GM18870 (cell line): ENCODE measurements around the gene AFAP1.

Source experiments
- ATAC-seq: cut with Tn5 transposase; IDR thresholded peaks from one replicate; pipeline ENCODE4 v1.9.1; 2021; ENCODE audit warnings: moderate library complexity; ENCODE audit not compliant: unreplicated experiment

The AFAP1 gene

GRCh38 chr4:7899184-7899869 is 40.3 kb downstream of the AFAP1 start:
- no peak for ATAC-seq

DNA sequence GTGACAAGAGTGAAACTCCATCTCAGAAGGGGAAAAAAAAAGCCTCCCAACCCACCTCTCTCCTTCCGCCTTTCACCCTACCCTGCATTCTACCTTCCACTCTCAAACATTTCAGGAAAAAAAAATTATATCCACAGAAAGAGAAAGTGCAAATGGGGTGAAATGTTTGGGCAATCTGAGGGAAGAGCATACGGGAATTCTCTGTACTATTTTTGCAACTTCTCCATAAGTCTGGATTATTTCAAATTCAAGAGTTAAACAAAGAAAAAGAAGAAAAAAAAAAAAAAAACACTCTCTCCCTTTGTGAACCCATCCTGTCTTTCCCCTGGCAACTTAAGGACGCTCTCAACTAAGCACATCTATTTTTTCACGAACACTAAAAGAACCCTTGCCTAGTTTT is 41.3 kb downstream of the AFAP1 start:
- no peak for ATAC-seq

DNA sequence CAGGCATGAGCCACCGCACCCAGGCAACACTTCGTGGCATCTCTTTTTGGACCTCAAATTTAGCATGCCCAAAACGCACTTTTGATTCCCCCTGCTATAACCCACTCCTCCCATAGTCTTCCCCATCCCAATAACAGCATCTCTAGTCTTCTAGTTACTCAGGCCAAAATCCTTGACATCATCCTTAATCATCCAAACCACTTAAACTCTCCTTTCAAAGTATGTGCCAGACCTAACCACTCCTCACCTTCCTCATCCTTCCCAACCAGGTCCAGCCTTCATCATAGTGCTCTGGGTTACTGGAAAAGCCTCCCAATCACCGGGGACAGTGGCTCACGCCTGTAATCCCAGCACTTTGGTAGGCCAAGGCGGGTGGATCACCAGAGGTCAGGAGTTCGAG is 41.9 kb downstream of the AFAP1 start:
- no peak for ATAC-seq

DNA sequence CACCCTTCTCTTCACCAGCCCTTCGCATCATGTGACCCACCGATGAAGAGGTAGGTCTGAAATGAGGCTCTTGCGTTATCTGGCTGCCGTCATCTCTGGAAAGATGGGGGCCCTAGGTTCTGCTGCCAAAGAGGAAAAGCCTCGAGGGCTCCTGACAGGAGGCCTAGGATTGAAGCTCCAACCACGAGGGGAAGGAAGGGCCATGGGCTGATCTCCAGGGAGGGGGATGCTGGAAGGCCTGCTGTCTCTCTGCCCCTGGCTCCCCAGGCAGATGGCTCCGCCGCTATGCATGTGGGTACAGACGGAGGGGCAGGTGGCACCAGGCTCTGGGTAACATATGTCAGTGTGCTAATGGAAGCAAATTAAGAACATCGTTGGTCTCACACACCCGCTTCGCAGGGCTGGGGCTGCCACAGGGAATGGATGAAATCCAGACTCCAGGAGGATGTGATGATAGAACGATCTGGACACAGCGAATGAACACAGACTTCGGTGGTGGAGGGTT is 44.9 kb downstream of the AFAP1 start:
- ATAC-seq: no peak

DNA sequence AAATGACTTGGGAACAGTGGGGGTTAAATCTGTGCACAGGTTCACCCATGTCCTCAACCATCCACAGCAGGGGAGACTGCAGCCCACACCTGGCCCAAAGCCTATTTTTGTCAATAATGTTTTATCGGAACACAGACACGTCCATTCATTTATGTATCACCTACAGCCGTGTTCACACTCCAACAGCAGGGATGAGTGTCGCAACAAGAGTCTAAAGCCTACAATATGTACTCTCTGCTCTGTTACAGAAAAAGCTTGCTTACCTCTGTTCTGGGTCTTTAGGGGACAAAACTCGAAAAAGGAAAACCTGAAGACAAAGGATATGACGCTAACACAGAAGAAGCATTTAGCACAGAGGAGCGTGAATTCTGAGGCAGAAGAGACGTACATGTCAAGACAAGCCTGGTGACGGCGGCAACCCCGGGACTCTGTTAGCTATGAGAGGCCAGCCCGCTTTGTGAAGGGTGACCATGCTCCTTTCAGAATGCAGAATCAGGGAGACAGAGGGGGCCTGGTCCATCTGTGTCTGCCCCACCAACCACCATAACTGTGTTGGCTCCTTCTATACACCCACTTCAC is 45.5 kb downstream of the AFAP1 start:
- no peak for ATAC-seq

- ATAC-seq: no peak
Measured at GRCh38 chr4:7893539-7893938, 46.1 kb downstream of the AFAP1 start.

DNA sequence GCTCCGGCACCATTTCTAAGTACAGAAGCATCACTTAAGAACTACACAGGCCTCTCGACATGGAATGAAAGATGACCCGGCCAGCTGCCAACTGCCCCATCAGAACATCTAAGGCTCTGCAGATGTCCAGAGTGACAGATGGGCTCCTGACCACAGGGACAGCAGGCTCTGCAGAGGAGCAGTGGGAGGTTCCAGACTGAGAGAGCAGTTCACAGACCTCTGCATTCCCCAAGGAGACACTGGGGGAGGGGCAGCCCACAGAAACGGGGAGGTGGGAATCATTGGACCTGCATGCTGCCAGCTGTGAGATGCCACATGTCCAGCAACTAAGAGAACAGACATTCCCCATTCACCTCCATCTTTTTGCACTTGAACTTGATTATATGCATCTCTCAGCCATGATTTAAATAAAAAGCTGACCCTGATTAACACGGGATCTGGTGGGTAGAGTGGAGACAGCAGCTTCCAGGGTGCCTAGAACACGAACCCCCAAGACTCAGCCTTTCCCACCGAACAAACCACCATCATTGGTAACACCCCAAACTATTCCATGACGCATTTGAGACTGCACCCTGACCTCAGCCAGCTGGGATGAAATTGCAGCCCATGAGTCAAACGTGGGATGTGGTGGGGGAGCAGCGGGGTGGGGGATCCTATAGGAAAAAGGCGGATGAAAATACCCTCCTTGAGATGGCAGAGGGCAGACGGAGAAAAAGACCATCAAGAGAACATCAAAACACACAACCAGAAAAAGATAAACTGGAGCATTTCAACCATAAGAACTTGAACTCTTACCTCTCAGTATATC is 47.2 kb downstream of the AFAP1 start:
- no peak for ATAC-seq

GRCh38 chr4:7890635-7891393 is 48.8 kb downstream of the AFAP1 start:
- ATAC-seq: no peak

- ATAC-seq: no peak
Measured at GRCh38 chr4:7887436-7887835, 52.2 kb downstream of the AFAP1 start.

DNA sequence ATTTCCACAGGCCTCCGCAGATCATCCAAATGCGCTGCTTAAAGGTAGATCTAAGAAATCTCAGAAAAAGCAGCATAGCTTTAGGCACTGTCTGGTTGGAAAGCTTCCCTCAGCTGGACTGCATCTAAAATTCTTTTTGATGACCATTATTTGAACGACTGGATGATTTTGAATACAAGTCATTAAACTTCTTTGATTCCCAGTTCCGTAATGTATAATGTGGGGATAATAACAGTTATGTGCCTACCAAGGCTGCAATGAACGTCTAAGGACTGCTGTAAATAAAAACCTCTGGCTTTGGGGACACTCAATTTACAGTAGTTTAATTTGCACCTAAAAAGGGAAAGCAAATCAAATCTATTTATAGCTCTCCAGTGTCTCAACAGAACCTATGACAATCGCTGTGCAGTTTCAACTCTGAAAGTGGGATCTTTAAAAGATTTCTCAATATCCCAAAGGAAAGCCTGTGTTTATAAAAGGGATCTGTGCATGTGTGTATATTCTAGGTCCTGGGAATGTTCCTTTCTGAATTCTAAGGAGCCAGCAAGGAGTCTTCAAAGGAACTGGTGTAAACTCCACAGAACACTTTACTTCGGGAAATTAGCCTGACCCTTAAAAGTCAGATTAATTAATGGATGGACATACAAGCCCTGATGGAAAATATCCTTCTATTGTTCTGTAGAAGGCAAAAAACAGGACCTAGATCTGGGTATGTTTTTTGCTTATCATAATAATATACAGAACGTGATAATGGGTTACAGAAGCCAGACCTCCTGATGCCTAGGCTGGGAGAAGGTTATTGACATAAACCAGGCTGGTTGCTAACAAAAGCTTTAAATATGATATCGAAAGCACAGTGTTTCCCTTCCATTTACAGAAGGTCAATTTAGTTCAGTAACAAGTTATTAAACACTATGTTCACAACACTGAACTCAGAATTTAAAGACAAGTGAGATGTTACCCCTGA is 53.4 kb downstream of the AFAP1 start:
- ATAC-seq: no peak

DNA sequence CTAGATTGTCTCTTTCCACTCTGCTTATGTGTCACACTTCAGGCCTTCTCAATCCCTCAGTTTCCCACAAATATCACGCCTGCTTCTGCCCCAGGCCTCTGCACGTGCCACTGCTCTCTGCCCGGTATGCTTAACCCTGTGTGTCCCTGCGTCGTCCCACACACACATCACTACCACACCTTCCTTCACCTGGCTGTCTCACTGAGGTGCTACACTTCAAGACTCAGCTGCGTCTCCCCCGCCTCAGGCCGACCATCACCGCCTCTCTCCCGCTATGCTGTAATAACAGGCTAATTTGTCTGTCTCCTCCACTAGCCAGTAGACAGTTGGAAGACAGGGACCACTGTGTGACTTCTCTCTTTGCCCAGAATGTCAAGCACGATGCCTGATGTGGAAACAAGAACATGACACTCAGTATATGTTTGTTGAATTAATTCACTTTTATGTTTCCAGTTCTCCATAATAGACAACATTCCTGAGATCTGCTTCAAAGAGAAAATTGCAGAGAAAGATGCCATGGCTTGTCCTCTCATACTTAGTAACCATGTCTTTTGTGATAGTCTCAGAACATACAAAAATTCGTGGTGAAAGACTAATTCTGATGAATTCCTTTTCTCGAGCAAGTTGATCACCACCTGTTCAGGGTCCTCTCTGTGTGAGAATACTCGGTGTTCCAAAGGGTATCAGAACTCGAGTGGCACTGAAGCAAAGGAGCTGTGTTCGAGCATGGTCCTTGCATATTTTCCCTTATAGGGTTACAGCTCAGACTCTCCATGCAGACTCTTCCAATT is 54.2 kb downstream of the AFAP1 start:
- no peak for ATAC-seq

GRCh38 chr4:7880683-7881082 is 59.0 kb downstream of the AFAP1 start:
- no peak for ATAC-seq

- ATAC-seq: no peak
Measured at GRCh38 chr4:7879127-7879526, 60.5 kb downstream of the AFAP1 start.

- no peak for ATAC-seq
Measured at GRCh38 chr4:7878323-7878722, 61.3 kb downstream of the AFAP1 start.

DNA sequence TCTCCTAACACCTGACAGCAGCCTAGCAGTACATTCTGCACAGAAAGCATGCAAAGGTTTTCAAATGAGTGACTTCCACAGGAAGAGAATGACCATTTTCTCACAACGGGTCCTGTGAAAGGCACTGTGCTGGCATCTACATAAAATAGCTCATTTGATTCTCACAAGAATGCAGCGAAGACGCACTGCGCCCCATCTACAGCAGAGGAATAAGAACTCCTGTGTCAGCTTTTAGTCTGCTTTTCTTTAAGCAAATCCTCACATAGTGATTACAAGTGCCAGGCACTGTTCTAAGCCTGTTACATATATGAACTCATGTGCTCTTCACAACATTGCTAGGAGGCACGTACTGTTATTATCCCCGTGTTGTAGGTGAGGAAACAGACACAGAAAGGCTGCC is 62.5 kb downstream of the AFAP1 start:
- no peak for ATAC-seq

DNA sequence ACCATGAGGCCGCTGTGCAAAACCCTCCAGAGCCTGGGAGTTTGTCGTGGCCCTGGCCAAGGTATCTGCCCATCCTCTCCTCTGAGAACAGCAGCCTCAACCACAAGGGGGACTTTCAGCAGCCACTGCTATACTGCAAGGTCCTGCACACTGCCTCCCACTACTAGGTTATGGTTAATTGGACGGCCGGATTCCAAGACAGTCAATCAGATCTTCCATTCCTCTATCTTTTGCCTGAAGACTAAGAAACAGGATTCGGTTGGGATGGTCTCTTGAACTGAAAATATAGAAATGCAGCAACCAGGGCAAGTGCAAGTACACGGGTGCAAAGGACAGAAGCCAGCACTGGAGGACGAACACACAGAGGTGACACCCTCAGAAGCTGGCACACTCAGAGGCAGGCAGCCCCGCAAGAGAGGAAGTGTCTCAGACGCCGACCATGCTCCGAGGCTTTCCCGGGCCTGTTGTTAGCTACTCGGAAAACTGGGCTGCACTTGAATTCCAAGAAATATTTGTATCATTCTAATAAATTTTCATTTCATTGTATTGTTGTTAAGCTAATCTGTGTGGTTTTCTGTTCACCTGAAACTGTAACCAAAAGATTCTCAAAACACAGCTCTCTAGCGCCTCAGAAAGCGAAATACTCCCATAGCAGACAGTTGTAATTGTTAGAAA is 63.3 kb downstream of the AFAP1 start:
- ATAC-seq: no peak

DNA sequence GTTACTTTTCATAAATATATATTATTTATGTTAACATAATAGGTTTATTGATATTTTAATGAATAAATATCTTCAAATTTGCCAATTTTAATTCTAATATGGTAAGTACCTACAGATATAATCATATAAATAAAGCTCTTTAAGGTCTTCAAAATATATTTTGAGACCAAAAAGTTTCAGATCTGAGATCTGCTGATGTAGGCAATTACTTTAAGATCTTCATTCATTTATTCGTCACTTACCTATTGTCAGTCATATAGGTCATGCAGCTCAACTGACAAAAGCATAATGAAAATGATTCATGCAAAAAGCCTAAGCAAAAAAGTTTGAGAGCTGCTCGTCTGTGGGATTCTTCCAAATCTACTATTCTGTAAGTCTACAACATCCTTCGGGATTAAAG is 64.8 kb downstream of the AFAP1 start:
- no peak for ATAC-seq

GRCh38 chr4:7873881-7874280 is 65.8 kb downstream of the AFAP1 start:
- ATAC-seq: no peak

- no peak for ATAC-seq
Measured at GRCh38 chr4:7872264-7872771, 67.3 kb downstream of the AFAP1 start.
